DND-41 (cell line): ENCODE measurements around the gene RBMS2.

Experiments used
- EZH2 ChIP-seq: IDR thresholded peaks from 3 replicates; pipeline ENCODE4 v1.6.1; 2012; ENCODE audit warnings: borderline replicate concordance, low read depth, mild to moderate bottlenecking, moderate library complexity, low read length, inconsistent platforms; ENCODE audit not compliant: severe bottlenecking
- TF ChIP-seq, protein P1 (sequence below): IDR thresholded peaks from 2 replicates; pipeline ENCODE4 v1.5.1; 2012; ENCODE audit warnings: borderline replicate concordance, low read length, moderate library complexity, mild to moderate bottlenecking; ENCODE audit not compliant: poor library complexity, severe bottlenecking; ENCODE audit errors: extremely low read depth

- TF ChIP-seq, protein P1, sequence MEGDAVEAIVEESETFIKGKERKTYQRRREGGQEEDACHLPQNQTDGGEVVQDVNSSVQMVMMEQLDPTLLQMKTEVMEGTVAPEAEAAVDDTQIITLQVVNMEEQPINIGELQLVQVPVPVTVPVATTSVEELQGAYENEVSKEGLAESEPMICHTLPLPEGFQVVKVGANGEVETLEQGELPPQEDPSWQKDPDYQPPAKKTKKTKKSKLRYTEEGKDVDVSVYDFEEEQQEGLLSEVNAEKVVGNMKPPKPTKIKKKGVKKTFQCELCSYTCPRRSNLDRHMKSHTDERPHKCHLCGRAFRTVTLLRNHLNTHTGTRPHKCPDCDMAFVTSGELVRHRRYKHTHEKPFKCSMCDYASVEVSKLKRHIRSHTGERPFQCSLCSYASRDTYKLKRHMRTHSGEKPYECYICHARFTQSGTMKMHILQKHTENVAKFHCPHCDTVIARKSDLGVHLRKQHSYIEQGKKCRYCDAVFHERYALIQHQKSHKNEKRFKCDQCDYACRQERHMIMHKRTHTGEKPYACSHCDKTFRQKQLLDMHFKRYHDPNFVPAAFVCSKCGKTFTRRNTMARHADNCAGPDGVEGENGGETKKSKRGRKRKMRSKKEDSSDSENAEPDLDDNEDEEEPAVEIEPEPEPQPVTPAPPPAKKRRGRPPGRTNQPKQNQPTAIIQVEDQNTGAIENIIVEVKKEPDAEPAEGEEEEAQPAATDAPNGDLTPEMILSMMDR: no peak
- TF ChIP-seq EZH2: no peak
Measured at GRCh38 chr12:56630180-56630632, 108.6 kb downstream of the RBMS2 start, which contains the start of gene BAZ2A.
